ENCODE measurements around the gene ARHGEF4. TPM values are rescaled to one million over a fixed set of nuclear protein-coding genes. Genes with fewer than 3 reads are reported as not detected.
A peak's percentile ranks its signal among the peaks of the same experiment; 100 is the strongest.

The ARHGEF4 gene
- total and polyA plus RNA-seq, 4 donors: 61.6 to 210 (median 137) TPM

- Histone ChIP-seq H3K9me3 (ENCODE audit: control insufficient read depth, insufficient read depth, low read length) (no peaks in the 10 kb centered on the region), H3K27ac (ENCODE audit: low read depth, low read length) (no peak overlapping the region), H3K4me3 (ENCODE audit: low read depth, low read length) (no peak overlapping the region), H3K27me3 (ENCODE audit: control insufficient read depth, insufficient read depth, low read length) (peaks cover 12% of the 10 kb centered on the region), H3K36me3 (ENCODE audit: control insufficient read depth, insufficient read depth, low read length) (no peaks in the 10 kb centered on the region), H3K4me1 (ENCODE audit: control insufficient read depth, insufficient read depth, low read length) (peaks cover 68% of the 10 kb centered on the region)
- 84% methylated on average over 11 of the region's 12 CpGs for WGBS (ENCODE audit: insufficient coverage)
- no peak for DNase-seq (ENCODE audit: low read depth in 4 of 6, low spot score in 6 of 6)
These were observed 4.3 kb upstream of the ARHGEF4 start for GRCh38 chr2:130832296-130832940.

- peaks cover 2% of the 10 kb centered on the region for H3K36me3 ChIP-seq (ENCODE audit: control insufficient read depth, insufficient read depth, low read length)
- no peak overlapping the region for H3K4me3 ChIP-seq (ENCODE audit: low read depth, low read length)
- 58% methylated on average over 11 of the region's 18 CpGs for WGBS (ENCODE audit: insufficient coverage)
- H3K9me3 ChIP-seq (ENCODE audit: control insufficient read depth, insufficient read depth, low read length): no peaks in the 10 kb centered on the region
- no peak for DNase-seq (ENCODE audit: low read depth in 4 of 6, low spot score in 6 of 6)
- peaks cover 18% of the 10 kb centered on the region for H3K27me3 ChIP-seq (ENCODE audit: control insufficient read depth, insufficient read depth, low read length)
- peaks cover 67% of the 10 kb centered on the region for H3K4me1 ChIP-seq (ENCODE audit: control insufficient read depth, insufficient read depth, low read length)
- no peak overlapping the region for H3K27ac ChIP-seq (ENCODE audit: low read depth, low read length)
These were observed 2.4 kb upstream of the ARHGEF4 start for GRCh38 chr2:130834091-130834930.

- H3K4me1 ChIP-seq (ENCODE audit: control insufficient read depth, insufficient read depth, low read length): peaks cover 69% of the 10 kb centered on the region
- no peak overlapping the region for H3K4me3 ChIP-seq (ENCODE audit: low read depth, low read length)
- no peak overlapping the region for H3K27ac ChIP-seq (ENCODE audit: low read depth, low read length)
- peaks cover 4% of the 10 kb centered on the region for H3K36me3 ChIP-seq (ENCODE audit: control insufficient read depth, insufficient read depth, low read length)
- H3K27me3 ChIP-seq (ENCODE audit: control insufficient read depth, insufficient read depth, low read length): peaks cover 18% of the 10 kb centered on the region
- no peaks in the 10 kb centered on the region for H3K9me3 ChIP-seq (ENCODE audit: control insufficient read depth, insufficient read depth, low read length)
- 83% methylated on average over 17 of the region's 18 CpGs for WGBS (ENCODE audit: insufficient coverage)
- DNase-seq (ENCODE audit: low read depth in 4 of 6, low spot score in 6 of 6): peak in 1 of 6 donors; percentile 64
These were observed 1.6 kb upstream of the ARHGEF4 start for GRCh38 chr2:130834931-130835765.

- Histone ChIP-seq H3K27me3 (ENCODE audit: control insufficient read depth, insufficient read depth, low read length) (peaks cover 18% of the 10 kb centered on the region), H3K4me3 (ENCODE audit: low read depth, low read length) (no peak overlapping the region), H3K4me1 (ENCODE audit: control insufficient read depth, insufficient read depth, low read length) (peaks cover 69% of the 10 kb centered on the region), H3K36me3 (ENCODE audit: control insufficient read depth, insufficient read depth, low read length) (peaks cover 4% of the 10 kb centered on the region), H3K27ac (ENCODE audit: low read depth, low read length) (peak overlapping the region; percentile 41), H3K9me3 (ENCODE audit: control insufficient read depth, insufficient read depth, low read length) (no peaks in the 10 kb centered on the region)
- no peak for DNase-seq (ENCODE audit: low read depth in 4 of 6, low spot score in 6 of 6)
- 92% methylated on average over 4 of the region's 7 CpGs for WGBS (ENCODE audit: insufficient coverage)
These were observed 1.0 kb upstream of the ARHGEF4 start for GRCh38 chr2:130835766-130836015.

GRCh38 chr2:130837175-130837810 lies 579 bp downstream of the ARHGEF4 start:
- H3K27me3 ChIP-seq (ENCODE audit: control insufficient read depth, insufficient read depth, low read length): peaks cover 18% of the 10 kb centered on the region
- no peak for DNase-seq (ENCODE audit: low read depth in 4 of 6, low spot score in 6 of 6)
- 4% methylated on average over 53 of the region's 53 CpGs for WGBS (ENCODE audit: insufficient coverage)
- peak overlapping the region; percentile 67 for H3K27ac ChIP-seq (ENCODE audit: low read depth, low read length)
- H3K36me3 ChIP-seq (ENCODE audit: control insufficient read depth, insufficient read depth, low read length): peaks cover 8% of the 10 kb centered on the region
- H3K4me1 ChIP-seq (ENCODE audit: control insufficient read depth, insufficient read depth, low read length): peaks cover 66% of the 10 kb centered on the region
- H3K9me3 ChIP-seq (ENCODE audit: control insufficient read depth, insufficient read depth, low read length): no peaks in the 10 kb centered on the region
- H3K4me3 ChIP-seq (ENCODE audit: low read depth, low read length): peak overlapping the region; percentile 51

- Histone ChIP-seq H3K4me1 (ENCODE audit: control insufficient read depth, insufficient read depth, low read length) (peaks cover 65% of the 10 kb centered on the region), H3K36me3 (ENCODE audit: control insufficient read depth, insufficient read depth, low read length) (peaks cover 8% of the 10 kb centered on the region), H3K27ac (ENCODE audit: low read depth, low read length) (no peak overlapping the region), H3K27me3 (ENCODE audit: control insufficient read depth, insufficient read depth, low read length) (peaks cover 18% of the 10 kb centered on the region), H3K9me3 (ENCODE audit: control insufficient read depth, insufficient read depth, low read length) (no peaks in the 10 kb centered on the region), H3K4me3 (ENCODE audit: low read depth, low read length) (peak overlapping the region; percentile 51)
- DNase-seq (ENCODE audit: low read depth in 4 of 6, low spot score in 6 of 6): no peak
- WGBS (ENCODE audit: insufficient coverage): 46% methylated on average over 16 of the region's 28 CpGs
These were observed 1.3 kb downstream of the ARHGEF4 start for GRCh38 chr2:130837811-130838565.

GRCh38 chr2:130839011-130839780 lies 2.5 kb downstream of the ARHGEF4 start:
- Histone ChIP-seq H3K9me3 (ENCODE audit: control insufficient read depth, insufficient read depth, low read length) (no peaks in the 10 kb centered on the region), H3K4me1 (ENCODE audit: control insufficient read depth, insufficient read depth, low read length) (peaks cover 73% of the 10 kb centered on the region), H3K27ac (ENCODE audit: low read depth, low read length) (no peak overlapping the region), H3K4me3 (ENCODE audit: low read depth, low read length) (no peak overlapping the region), H3K27me3 (ENCODE audit: control insufficient read depth, insufficient read depth, low read length) (peaks cover 18% of the 10 kb centered on the region), H3K36me3 (ENCODE audit: control insufficient read depth, insufficient read depth, low read length) (peaks cover 16% of the 10 kb centered on the region)
- no peak for DNase-seq (ENCODE audit: low read depth in 4 of 6, low spot score in 6 of 6)
- WGBS (ENCODE audit: insufficient coverage): 90% methylated on average over 16 of the region's 16 CpGs

- Histone ChIP-seq H3K27ac (ENCODE audit: low read depth, low read length) (no peak overlapping the region), H3K4me1 (ENCODE audit: control insufficient read depth, insufficient read depth, low read length) (peaks cover 70% of the 10 kb centered on the region), H3K36me3 (ENCODE audit: control insufficient read depth, insufficient read depth, low read length) (peaks cover 17% of the 10 kb centered on the region), H3K9me3 (ENCODE audit: control insufficient read depth, insufficient read depth, low read length) (no peaks in the 10 kb centered on the region), H3K4me3 (ENCODE audit: low read depth, low read length) (no peak overlapping the region), H3K27me3 (ENCODE audit: control insufficient read depth, insufficient read depth, low read length) (peaks cover 18% of the 10 kb centered on the region)
- no peak for DNase-seq (ENCODE audit: low read depth in 4 of 6, low spot score in 6 of 6)
- WGBS (ENCODE audit: insufficient coverage): 93% methylated on average over 7 of the region's 8 CpGs
These were observed 3.8 kb downstream of the ARHGEF4 start for GRCh38 chr2:130840506-130840905.

Measured in spinal cord (tissue), 10 donors.